ENCODE measurements around the gene ZNF565. TPM values are rescaled to one million over a fixed set of nuclear protein-coding genes. Genes with fewer than 3 reads are reported as not detected.

The ZNF565 gene
- polyA plus RNA-seq, 1 of the 3 experiments (the other 2 are of a cell fraction): 1.5 TPM

DNA sequence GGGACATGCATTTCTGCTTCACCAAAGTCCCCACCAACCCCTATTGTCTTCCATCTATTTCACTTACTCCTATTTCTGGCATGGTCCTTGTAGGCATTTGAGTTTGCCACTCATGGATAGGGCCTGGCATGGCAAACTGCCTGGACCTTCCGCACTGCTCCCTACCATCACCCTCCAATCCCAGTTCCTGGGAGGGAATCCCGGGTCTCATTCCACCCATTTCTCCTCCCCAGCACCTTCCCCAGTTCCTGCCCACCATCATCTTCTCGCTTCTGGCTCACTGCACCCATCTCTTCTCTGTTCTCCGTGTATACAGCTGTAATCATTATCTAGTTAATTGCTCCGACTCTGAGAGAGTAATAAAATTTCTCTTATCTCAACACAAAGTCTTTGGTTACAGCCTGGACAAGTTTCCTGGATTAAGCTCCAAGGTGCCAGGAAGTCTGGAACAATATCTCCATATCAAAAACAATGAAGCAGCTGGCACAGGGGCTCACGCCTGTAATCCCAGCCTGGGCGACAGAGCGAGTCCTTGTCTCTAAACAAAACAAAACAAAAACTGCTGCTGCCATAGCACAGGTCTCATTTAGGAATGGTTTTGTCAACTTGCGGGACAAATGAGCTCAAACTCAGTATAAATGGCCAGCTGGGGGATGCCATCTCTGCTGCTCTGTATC lies 45.2 kb downstream of the ZNF565 start (continued):
- TF ChIP-seq, protein P1, sequence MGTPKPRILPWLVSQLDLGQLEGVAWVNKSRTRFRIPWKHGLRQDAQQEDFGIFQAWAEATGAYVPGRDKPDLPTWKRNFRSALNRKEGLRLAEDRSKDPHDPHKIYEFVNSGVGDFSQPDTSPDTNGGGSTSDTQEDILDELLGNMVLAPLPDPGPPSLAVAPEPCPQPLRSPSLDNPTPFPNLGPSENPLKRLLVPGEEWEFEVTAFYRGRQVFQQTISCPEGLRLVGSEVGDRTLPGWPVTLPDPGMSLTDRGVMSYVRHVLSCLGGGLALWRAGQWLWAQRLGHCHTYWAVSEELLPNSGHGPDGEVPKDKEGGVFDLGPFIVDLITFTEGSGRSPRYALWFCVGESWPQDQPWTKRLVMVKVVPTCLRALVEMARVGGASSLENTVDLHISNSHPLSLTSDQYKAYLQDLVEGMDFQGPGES (IDR thresholded peaks at IDR 0.05; ENCODE audit: low read depth, low read length): no peak
- TF ChIP-seq ELF1 (IDR thresholded peaks at IDR 0.05) (no peak), JUND (IDR thresholded peaks at IDR 0.05) (no peak)
- TF ChIP-seq, protein P2, sequence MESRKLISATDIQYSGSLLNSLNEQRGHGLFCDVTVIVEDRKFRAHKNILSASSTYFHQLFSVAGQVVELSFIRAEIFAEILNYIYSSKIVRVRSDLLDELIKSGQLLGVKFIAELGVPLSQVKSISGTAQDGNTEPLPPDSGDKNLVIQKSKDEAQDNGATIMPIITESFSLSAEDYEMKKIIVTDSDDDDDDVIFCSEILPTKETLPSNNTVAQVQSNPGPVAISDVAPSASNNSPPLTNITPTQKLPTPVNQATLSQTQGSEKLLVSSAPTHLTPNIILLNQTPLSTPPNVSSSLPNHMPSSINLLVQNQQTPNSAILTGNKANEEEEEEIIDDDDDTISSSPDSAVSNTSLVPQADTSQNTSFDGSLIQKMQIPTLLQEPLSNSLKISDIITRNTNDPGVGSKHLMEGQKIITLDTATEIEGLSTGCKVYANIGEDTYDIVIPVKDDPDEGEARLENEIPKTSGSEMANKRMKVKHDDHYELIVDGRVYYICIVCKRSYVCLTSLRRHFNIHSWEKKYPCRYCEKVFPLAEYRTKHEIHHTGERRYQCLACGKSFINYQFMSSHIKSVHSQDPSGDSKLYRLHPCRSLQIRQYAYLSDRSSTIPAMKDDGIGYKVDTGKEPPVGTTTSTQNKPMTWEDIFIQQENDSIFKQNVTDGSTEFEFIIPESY (IDR thresholded peaks at IDR 0.05; ENCODE audit: borderline replicate concordance, low read depth): no peak

DNA sequence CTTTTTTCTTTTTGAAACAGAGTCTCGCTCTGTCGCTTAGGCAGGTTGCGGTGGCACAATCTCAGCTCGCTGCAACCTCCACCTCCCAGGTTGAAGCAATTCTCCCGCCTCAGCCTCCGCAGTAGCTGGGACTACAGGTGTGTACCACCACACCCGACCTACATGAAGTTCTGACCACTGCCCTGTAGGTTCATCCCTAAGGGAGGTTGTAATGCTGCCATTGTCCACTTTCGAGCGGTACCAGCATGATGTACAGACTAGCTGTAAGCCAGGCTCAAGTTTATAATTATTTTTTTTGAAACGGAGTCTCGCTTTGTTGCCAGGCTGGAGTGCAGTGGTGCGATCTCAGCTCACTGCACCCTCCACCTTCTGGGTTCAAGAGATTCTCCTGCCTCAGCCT lies 50.7 kb downstream of the ZNF565 start:
- Histone ChIP-seq H3K4me1 (ENCODE audit: control insufficient read depth in 1 of 2, insufficient read depth in 2 of 2, low read depth in 1 of 2, low read length in 1 of 2) (no peaks in the 10 kb centered on the region), H3K27ac (ENCODE audit: low read depth in 2 of 2, low read length in 1 of 2) (no peak overlapping the region), H3K36me3 (replicated peaks in 1 of 2; ENCODE audit: control insufficient read depth in 1 of 2, insufficient read depth in 2 of 2, low read length in 1 of 2) (peaks cover 0 to 4% of the 10 kb centered on the region in 2 experiments), H3K9me3 (no peaks in the 10 kb centered on the region), H3K9me2 (no peaks in the 10 kb centered on the region), H4K20me1 (ENCODE audit: insufficient read depth) (no peaks in the 10 kb centered on the region), H2AFZ (ENCODE audit: low read depth) (no peak overlapping the region), H3K27me3 (ENCODE audit: insufficient read depth) (no peaks in the 10 kb centered on the region), H3K4me3 (ENCODE audit: low read depth in 2 of 2, low read length in 1 of 2) (no peak overlapping the region), H3K9ac (no peak overlapping the region), H3K4me2 (no peak overlapping the region), H3F3A (replicated peaks; ENCODE audit: insufficient read depth) (peaks cover 3% of the 10 kb centered on the region), H3K79me2 (ENCODE audit: insufficient read depth) (no peaks in the 10 kb centered on the region)
- TF ChIP-seq ELF1 (IDR thresholded peaks at IDR 0.05): no peak
- TF ChIP-seq SMC3 (IDR thresholded peaks at IDR 0.05; ENCODE audit: low read depth, low read length): no peak
- no peak for TF ChIP-seq SIN3A (IDR thresholded peaks at IDR 0.05; ENCODE audit: borderline replicate concordance, low read depth, low read length)
- TF ChIP-seq, protein P2 (IDR thresholded peaks at IDR 0.05; ENCODE audit: borderline replicate concordance, low read depth): no peak
- no peak for TF ChIP-seq YY1 (IDR thresholded peaks at IDR 0.05; ENCODE audit: low read depth)
- TF ChIP-seq, protein P3, sequence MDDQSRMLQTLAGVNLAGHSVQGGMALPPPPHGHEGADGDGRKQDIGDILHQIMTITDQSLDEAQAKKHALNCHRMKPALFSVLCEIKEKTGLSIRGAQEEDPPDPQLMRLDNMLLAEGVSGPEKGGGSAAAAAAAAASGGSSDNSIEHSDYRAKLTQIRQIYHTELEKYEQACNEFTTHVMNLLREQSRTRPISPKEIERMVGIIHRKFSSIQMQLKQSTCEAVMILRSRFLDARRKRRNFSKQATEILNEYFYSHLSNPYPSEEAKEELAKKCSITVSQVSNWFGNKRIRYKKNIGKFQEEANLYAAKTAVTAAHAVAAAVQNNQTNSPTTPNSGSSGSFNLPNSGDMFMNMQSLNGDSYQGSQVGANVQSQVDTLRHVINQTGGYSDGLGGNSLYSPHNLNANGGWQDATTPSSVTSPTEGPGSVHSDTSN (IDR thresholded peaks at IDR 0.05): no peak
- TF ChIP-seq EZH2phosphoT487 (IDR thresholded peaks at IDR 0.05; ENCODE audit: borderline replicate concordance, low read depth): no peak
- no peak for TF ChIP-seq TAF1 (IDR thresholded peaks at IDR 0.05; ENCODE audit: borderline replicate concordance, low read depth, low read length)
- no peak for TF ChIP-seq POLR2AphosphoS5 (IDR thresholded peaks at IDR 0.05; ENCODE audit: low read depth, low read length)
- TF ChIP-seq, protein P4, sequence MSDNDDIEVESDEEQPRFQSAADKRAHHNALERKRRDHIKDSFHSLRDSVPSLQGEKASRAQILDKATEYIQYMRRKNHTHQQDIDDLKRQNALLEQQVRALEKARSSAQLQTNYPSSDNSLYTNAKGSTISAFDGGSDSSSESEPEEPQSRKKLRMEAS (IDR thresholded peaks at IDR 0.05; ENCODE audit: low read depth): no peak
- TF ChIP-seq, protein P5, sequence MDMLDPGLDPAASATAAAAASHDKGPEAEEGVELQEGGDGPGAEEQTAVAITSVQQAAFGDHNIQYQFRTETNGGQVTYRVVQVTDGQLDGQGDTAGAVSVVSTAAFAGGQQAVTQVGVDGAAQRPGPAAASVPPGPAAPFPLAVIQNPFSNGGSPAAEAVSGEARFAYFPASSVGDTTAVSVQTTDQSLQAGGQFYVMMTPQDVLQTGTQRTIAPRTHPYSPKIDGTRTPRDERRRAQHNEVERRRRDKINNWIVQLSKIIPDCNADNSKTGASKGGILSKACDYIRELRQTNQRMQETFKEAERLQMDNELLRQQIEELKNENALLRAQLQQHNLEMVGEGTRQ (IDR thresholded peaks at IDR 0.05; ENCODE audit: borderline replicate concordance, low read depth, low read length): no peak
- TF ChIP-seq MXI1 (IDR thresholded peaks at IDR 0.05; ENCODE audit: low read depth, low read length): no peak
- no peak for TF ChIP-seq RCOR1 (IDR thresholded peaks at IDR 0.05; ENCODE audit: low read length)
- TF ChIP-seq NRF1 (IDR thresholded peaks at IDR 0.05; ENCODE audit: low read depth, low read length): no peak
- no peak for TF ChIP-seq CHD2 (IDR thresholded peaks at IDR 0.05; ENCODE audit: low read length, partially characterized antibody)
- no peak for TF ChIP-seq MEF2A (IDR thresholded peaks at IDR 0.05; ENCODE audit: borderline replicate concordance, low read depth)
- ChIA-PET CTCF (no interaction called here), POLR2A (no interaction called here)
- 98% methylated on average over 12 of the region's 12 CpGs for WGBS (ENCODE audit: low lambda C conversion rate)
- no peak for DNase-seq
